ENCODE data around the gene SLC26A2. TPM values are rescaled to one million over a fixed set of nuclear protein-coding genes. Genes with fewer than 3 reads are reported as not detected.
"Not testable (repeated sequence)": the region's sequence is repeated elsewhere in the genome, so short reads cannot be mapped to it uniquely, and the experiment has no call there.

Gene SLC26A2
- total RNA-seq, 1 donor from 2014 or later, result 15.4 TPM

DNA sequence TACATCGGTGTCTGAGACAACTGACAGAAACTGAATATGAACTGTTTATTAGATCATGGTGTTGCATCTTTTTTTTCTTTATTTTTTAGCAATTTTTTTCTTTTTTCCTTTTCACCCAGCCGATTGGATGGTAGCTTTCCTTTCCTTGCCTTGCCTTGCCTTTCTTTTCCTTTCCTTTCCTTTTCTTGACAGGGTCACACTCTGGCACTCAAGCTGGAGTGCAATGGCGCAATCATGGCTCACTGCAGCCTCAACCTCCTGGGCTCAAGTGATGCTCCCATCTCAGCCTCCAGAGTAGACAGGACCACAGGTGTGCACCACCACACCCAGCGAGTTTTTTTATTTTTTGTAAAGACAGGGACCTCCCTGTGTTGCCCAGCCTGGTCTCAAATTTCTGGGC lies 18.8 kb upstream of the SLC26A2 start:
- Mint-ChIP-seq H3K9me3 (no peaks in the 10 kb centered on the region), H3K36me3 (no peaks in the 10 kb centered on the region), H3K27ac (peak overlapping the region; percentile 36), H3K4me3 (no peak overlapping the region), H3K4me1 (peaks cover 69% of the 10 kb centered on the region), H3K27me3 (ENCODE audit: low read depth) (no peaks in the 10 kb centered on the region)
- DNase-seq (ENCODE audit: low spot score in 2 of 2, unreplicated experiment in 2 of 2), result no peak
- TF ChIP-seq, protein P1, sequence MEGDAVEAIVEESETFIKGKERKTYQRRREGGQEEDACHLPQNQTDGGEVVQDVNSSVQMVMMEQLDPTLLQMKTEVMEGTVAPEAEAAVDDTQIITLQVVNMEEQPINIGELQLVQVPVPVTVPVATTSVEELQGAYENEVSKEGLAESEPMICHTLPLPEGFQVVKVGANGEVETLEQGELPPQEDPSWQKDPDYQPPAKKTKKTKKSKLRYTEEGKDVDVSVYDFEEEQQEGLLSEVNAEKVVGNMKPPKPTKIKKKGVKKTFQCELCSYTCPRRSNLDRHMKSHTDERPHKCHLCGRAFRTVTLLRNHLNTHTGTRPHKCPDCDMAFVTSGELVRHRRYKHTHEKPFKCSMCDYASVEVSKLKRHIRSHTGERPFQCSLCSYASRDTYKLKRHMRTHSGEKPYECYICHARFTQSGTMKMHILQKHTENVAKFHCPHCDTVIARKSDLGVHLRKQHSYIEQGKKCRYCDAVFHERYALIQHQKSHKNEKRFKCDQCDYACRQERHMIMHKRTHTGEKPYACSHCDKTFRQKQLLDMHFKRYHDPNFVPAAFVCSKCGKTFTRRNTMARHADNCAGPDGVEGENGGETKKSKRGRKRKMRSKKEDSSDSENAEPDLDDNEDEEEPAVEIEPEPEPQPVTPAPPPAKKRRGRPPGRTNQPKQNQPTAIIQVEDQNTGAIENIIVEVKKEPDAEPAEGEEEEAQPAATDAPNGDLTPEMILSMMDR (IDR thresholded peaks at IDR 0.05; ENCODE audit: unreplicated experiment), result no peak

GRCh38 chr5:149942199-149942598 lies 18.4 kb upstream of the SLC26A2 start:
- peaks cover 65% of the 10 kb centered on the region for H3K4me1 Mint-ChIP-seq
- H3K27ac Mint-ChIP-seq, result peak overlapping the region; percentile 54
- no peaks in the 10 kb centered on the region for H3K36me3 Mint-ChIP-seq
- DNase-seq (ENCODE audit: low spot score in 2 of 2, unreplicated experiment in 2 of 2), result no peak
- TF ChIP-seq, protein P1 (IDR thresholded peaks at IDR 0.05; ENCODE audit: unreplicated experiment), result no peak
- no peak overlapping the region for H3K4me3 Mint-ChIP-seq
- no peaks in the 10 kb centered on the region for H3K27me3 Mint-ChIP-seq (ENCODE audit: low read depth)
- no peaks in the 10 kb centered on the region for H3K9me3 Mint-ChIP-seq

GRCh38 chr5:149942741-149943169 lies 17.8 kb upstream of the SLC26A2 start:
- Mint-ChIP-seq H3K4me1 (peaks cover 59% of the 10 kb centered on the region), H3K27ac (peak overlapping the region; percentile 54)
- not testable (repeated sequence) for DNase-seq (ENCODE audit: low spot score in 2 of 2, unreplicated experiment in 2 of 2); H3K9me3 Mint-ChIP-seq; H3K4me3 Mint-ChIP-seq; H3K36me3 Mint-ChIP-seq; H3K27me3 Mint-ChIP-seq (ENCODE audit: low read depth)

DNA sequence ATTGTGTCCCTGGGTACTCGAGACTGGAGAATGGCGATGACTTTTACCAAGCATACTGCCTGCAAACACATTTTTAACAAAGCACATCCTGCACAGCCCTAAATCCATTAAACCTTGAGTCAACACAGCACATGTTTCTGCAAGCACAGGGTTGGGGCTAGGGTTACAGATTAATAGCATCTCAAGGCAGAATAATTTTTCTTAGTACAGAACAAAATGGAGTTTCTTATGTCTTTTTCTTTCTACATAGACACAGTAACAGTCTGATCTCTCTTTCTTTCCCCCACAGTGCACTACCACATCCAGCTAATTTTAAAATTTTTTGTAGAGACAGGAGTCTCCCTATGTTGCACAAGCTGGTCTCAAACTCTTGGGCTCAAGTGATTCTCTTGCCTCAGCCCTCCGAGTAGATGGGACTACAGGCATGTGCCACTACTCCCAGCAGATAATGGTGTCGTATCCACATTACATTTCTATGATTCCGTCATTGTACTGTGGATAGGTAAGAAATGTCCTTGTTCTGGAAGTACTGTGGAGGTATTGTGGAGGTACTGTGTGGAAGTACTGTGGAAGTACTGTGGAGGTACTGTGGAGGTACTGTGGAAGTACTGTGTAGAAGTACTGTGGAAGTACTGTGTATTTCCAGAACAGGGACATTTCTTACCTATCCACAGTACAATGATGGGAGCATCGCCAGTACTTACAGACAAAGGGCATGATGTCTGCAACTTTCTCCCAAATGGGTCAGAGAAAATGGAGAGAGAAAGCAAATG lies 17.2 kb upstream of the SLC26A2 start:
- Mint-ChIP-seq H3K4me1 (peaks cover 53% of the 10 kb centered on the region), H3K27ac (peak overlapping the region; percentile 54)
- DNase-seq (ENCODE audit: low spot score in 2 of 2, unreplicated experiment in 2 of 2); H3K4me3 Mint-ChIP-seq; H3K27me3 Mint-ChIP-seq (ENCODE audit: low read depth); H3K9me3 Mint-ChIP-seq; H3K36me3 Mint-ChIP-seq: not testable (repeated sequence)

- Mint-ChIP-seq H3K27me3 (ENCODE audit: low read depth) (no peaks in the 10 kb centered on the region), H3K27ac (peak within 1 kb of the TSS; percentile 22), H3K4me1 (peaks cover 45% of the 10 kb centered on the region), H3K4me3 (no peak within 1 kb of the TSS), H3K36me3 (no peaks in the 10 kb centered on the region), H3K9me3 (no peaks in the 10 kb centered on the region)
- TF ChIP-seq, protein P1 (IDR thresholded peaks at IDR 0.05; ENCODE audit: unreplicated experiment), result no peak
- DNase-seq (ENCODE audit: low spot score in 2 of 2, unreplicated experiment in 2 of 2), result no peak
Measured at GRCh38 chr5:149944666-149945065, 15.9 kb upstream of the SLC26A2 start, which contains the start of gene PDE6A. PDE6A (minus strand) TSS chr5:149944793; CDS start chr5:149944673, 120 bp downstream.

GRCh38 chr5:149946118-149946517 lies 14.4 kb upstream of the SLC26A2 start:
- no peaks in the 10 kb centered on the region for H3K27me3 Mint-ChIP-seq (ENCODE audit: low read depth)
- no peaks in the 10 kb centered on the region for H3K9me3 Mint-ChIP-seq
- H3K36me3 Mint-ChIP-seq, result no peaks in the 10 kb centered on the region
- TF ChIP-seq, protein P1 (IDR thresholded peaks at IDR 0.05; ENCODE audit: unreplicated experiment), result no peak
- no peak overlapping the region for H3K27ac Mint-ChIP-seq
- H3K4me3 Mint-ChIP-seq, result no peak overlapping the region
- no peak for DNase-seq (ENCODE audit: low spot score in 2 of 2, unreplicated experiment in 2 of 2)
- peaks cover 35% of the 10 kb centered on the region for H3K4me1 Mint-ChIP-seq
